Activated CD4-positive, alpha-beta T cell treated with anti-CD3 and anti-CD28 coated beads, Interleukin-2, amount 50 U/mL, for 24 hours (primary cell): Measurements from ENCODE around the gene C10orf105.

Experiments used
- DNase-seq, 2 donors: peaks; one replicate each; pipeline ENCODE4 v3.0.0-alpha.2; 2020; ENCODE audit warnings: low read depth in 1 of 2, low spot score in 1 of 2

Gene C10orf105, protein sequence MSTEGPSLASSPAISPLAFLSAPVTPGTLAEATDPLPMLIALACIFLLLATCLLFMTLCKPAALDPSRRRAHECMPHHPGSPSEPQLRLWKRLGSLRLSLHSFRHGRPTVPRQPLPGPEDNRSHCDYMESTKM

DNA sequence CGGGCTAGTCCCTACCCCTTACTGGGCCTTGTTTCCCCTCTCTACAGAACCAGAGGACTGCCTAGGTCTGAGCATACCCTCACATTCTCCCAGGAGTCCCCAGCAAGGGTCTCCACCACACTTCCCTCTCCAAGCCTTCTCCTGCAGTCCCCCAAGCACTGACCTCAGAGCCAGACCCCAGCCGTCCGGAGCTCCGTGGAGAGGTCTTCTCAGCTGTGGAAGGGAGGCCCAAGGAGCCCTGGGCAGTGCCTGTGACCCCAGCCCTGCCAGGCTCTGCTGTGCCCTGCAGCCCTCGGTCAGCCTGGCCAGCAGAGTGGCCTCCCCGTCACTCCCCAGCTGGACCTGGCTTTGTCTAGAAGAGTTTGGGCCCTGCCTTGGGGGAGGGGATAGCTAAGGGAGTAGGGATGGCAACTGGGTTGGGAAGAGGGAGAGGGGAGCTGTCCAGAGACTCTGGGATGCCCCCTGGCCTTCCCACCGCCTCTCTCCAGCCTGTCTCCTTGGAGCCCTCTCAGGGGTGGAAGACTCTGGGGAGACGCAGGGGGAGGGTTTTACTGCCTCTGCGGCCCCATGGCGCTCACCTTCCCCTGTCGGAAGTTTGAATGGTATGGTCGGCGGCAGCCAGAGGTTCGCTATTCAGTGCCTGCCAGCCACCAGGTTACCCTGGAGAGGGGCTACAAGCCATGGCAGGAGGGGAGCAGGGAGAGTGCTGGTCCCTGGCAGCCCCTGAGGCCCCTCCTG lies at the start of gene C10orf105:
C10orf105 (minus strand) TSS at position 315 of the 738 bp plus-strand sequence. CDS start 3,441 bp downstream, outside the sequence.
- no peak for DNase-seq

DNA sequence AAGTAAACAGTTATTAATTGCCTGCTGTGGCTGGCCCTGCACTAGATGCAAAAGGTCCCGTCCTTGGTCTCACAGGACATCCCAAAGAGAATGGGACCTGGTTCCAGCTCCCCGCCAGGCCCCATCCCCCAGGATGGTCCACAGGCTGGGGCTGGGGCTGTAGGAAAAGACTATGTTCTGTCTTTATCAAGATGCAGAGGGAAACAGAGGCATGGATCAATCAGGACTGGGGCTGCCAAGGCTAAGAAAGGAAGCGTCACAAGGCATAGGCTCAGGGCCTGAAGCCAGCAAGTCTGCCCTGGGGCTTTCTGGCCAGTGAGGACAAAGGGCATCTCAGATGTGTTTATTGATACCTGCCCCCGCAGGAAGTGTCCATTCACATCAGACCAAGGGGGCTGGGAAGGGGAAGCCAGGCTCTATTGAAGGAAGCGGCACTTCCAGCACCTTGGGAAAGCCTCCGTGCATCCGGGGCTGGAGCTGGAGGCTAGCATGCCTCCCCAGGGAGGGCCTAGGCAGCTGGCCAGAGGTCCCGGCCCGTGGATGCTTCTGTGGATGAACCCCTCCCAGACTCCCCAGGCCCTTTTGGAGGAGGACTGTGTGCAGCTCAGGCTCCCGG lies 48.0 kb upstream of the C10orf105 start:
- DNase-seq, result no peak

DNA sequence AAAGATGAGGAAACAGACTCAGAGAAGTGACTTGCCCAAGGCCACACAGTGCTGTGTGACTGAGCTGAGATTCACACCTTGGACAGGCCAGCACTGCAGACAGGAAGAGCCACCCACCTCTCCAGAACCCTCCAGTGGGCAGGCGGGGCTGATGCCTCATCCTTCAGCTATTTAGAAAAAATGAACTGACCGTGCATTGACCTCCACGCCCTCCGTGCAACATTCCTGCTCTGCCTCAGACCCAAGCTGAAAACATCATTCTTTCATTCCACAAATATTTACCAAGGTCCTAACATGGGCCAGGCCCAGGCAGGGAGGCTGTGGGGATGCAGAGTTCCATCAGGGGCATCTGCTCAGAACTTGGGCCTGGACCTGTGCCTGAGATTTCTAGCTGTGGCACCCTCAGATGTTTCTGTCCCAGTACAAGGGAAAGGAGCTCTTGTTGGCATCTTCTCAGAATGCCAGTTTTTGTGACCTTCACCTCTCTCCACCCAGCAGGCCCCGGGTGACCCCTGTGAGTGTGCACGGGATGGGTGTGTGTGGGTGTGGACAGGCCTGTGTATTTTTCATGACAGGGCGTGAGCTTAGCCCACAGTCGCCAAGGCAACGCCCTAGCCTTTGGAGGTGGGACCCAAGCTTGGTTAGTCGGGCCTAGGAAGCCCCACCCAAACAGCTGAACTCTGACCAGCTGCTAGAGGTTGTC lies 47.3 kb upstream of the C10orf105 start:
- no peak for DNase-seq

DNA sequence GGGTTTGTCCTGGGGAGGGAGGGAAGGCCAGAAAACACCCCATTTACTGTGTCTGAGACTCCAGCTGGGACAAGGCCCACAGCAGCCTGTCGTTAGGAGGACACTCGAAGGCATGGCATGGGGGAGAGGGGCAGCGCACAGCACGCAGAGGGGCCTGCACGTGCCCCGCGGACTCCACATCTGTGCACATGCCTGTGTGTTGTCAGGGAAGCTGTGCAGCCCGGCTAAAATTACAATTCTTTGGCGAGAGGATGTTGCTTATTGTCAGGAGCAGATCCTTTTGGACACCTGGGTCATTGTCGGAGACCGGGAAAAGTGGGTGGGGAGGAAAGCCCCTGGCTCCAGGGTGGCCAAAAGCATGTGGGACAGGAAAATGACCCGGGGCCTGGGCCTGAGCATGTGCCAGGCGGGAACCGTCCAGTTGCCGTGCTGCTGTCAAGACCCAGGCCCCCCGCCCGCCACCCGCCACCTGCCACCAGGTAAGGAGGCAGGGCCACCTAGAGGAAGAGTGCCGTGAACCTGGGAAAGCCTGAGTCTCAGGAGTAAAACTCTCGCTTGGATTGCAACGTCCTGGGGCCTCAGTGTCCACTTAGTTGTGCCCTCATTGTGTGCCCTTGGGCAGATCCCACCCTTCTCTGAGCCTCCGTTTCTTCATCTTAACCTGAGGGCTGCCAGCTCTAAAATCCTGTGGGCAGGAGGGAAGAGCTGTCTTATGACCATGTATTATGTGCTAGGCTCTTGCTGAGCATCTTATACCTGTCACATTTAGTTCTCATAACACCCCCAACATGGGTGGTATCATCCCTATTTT lies 46.5 kb upstream of the C10orf105 start:
- no peak for DNase-seq

DNA sequence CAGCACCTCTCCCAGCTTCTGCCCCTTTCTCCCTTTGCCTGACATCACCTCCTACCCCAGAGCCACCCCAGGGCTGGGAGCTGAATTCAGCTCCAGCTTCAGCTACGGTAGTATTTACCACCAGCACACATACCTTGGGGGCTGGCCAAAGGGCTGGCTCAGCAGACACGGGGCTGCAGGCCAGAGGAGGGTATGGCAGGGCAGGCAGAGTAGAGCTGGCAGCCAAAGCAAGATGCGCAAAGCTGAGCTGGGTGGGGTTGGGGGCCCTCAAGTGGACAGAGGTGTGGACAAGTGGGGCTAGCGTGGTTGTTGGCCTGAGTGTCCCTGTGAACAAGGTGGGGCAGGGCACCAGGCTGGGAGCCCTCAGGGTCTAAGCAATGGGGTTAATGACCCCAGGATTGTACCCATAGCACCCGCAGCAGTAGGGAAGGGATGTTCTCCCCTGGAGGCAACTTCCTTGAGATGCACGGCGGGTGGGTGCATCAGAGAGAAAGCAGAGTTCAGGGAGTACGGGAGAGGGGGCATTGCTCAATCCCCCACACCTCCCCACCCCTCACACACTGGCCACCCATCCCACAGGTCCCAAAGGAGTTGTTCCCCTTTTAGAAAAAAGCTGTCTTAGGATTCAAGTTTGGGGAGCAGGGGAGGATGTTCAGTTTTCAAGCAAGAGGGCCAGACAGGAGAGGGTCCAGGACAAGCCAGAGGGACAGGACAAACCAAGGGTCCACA lies 45.8 kb upstream of the C10orf105 start:
- DNase-seq, result no peak

DNA sequence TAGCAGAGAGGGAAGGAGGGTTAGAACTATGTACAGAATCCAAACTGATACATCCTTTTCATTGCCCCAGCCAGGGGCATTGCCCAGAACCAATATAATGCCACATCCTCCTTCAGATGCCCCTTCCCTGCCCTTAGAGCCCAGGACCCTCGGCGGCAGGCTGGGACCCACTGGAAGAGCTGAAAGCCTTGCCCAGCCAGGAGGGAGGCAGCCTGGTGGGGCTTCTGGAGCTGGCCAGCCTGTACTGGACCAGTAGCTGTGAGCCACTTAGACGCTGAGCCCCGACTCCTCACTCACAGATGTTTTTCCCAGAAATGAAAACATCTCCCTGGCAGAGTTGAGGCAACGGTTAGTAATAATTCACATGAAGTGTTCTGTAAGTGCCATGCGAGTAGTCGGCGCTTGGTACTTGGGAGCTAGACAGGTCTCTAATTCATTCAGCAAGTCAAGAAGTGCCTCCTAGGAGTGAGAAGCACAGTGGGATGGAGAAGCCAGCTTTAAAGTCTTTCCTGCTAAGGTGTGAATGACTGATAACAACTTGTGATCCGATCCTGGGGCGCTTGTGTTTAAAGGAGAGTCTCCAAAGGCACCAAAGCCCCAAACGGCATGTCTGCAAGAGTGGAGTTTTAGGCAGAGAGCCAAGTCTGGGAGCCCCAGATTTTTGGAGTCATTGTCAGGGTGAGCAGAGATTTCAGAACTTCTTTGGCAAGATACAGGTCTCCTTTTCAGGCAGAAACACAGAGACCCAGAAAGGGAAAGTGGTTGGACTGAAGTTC lies 44.0 kb upstream of the C10orf105 start:
- DNase-seq, result no peak

DNA sequence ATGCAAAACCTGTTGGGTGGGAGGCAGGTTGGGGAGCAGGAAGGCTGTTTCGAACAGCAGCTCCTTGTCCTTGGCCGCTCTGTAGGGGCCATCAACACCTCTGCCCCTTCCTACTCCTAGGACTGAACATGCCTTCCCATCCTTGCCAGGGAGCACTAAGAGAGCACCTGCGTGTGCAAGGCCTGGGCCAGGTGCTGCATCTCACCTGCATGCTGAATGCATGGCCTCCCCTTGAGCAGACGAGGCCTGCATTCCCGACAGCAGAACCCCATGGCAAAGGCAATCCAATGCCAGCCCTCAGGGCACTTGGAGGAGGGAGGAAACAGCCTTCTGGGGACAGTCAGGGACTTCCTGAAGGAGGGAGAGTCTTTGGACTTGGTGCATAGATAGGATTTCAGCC lies 42.7 kb upstream of the C10orf105 start:
- no peak for DNase-seq

DNA sequence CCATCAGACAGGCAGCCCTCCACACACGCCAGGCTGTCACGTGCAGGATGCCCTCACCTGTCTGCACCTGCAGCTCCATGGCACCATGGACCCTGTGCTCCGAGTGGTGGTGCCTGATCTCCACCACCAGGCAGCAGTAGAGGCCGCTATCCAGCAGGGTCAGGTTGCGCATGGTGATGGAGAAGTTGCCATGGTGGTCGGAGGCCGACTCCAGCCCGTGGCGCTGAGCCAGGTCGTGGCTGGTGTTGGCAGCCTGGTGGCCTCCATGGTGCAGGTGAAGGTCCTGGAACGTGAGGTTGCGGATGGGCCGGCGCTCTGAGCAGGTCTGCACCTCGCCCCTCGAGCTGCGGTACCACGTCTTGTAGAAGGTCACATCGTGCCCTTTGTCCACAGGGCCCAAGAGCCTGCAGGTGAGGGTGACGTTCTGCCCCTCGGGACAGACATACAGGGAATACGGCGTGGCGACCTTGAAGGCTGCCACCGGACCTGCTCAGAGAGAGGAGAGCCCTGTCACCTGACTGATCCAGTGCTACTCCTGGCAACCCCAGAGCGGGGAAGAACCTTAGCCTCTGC lies 42.0 kb upstream of the C10orf105 start:
- DNase-seq, result no peak

DNA sequence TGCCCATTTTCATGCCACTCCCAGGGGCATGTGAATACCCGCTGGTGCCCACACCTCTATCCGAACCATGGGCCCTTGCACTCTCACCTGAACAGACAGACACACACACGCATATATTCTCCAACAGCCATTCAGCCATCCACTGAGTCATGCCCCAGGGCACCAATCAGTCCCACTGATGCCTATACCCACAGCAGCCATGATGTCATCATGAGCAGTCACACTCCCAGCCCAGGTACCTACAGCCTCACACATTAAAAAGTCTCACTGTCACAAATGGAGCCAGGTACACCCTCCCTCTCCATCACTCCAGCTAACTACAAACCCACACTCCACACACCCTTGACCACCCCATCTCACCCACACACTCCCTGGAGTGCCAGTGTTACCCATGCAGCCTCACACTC lies 41.5 kb upstream of the C10orf105 start:
- DNase-seq, result no peak

DNA sequence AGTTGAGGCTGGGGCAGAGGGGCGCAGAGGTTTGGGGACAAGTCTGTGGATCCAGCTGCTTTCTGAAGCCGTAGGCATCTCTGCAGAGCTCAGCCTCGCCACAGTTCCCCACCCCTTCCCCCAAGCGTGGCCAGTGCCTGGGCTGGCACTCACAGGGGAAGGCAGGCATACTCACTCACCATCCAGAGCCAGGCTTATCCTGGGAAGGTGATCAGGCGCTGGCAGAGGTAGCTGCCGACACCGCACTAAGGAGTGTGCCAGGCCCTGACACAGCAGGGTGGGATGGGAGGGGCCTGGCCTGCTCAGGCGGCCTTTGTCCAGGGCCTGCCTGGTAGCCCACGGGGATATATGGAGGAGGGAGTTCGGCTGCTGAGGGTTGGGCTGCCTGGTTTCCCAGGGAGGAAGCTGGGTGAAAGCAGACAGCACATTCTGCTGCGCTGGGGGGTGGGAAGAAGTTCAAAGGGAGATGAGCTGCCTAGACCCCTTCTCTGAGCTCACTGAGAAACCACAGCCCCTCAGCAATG lies 37.9 kb upstream of the C10orf105 start:
- DNase-seq, result no peak

DNA sequence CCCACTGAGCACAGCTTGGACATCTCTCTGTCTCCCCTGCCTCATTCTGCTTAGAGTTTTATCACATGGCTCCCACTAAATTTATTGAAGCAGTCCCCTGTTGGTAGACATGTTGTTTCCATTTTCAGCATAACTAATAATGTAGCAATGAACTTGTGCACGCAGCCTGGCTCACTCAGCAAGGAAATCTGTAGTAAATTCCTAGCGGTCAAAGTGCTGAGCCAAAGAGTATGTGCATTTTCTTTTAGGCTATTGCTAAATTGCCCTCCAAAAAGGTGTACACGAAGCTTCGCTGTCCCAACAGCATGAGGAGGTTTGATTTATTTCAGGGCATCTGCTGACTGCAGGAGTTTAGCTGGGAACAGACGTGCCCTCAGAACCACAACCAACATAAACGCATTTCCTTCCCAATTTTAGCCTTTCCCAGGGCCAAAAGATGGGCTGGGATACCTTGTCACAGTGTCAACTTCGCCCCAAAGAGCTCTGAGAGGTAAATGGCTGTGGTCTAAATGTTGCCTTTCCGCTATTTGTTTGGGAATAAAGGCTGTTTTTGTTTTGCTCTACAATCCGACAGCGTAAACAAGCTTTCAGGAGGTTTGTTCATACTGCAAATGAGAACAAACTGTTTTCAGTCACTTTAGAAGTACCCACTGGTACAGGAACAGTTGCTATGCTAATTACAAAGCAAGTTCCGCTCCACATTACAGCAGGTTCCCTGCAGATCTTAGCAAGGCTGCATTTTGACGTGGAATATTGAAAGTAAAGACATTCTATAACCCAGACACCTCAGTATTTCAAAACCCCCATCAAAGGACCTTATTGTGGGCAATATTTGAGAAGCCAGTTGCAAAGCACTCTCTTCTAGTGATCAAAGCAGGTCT lies 37.0 kb upstream of the C10orf105 start:
- no peak for DNase-seq

DNA sequence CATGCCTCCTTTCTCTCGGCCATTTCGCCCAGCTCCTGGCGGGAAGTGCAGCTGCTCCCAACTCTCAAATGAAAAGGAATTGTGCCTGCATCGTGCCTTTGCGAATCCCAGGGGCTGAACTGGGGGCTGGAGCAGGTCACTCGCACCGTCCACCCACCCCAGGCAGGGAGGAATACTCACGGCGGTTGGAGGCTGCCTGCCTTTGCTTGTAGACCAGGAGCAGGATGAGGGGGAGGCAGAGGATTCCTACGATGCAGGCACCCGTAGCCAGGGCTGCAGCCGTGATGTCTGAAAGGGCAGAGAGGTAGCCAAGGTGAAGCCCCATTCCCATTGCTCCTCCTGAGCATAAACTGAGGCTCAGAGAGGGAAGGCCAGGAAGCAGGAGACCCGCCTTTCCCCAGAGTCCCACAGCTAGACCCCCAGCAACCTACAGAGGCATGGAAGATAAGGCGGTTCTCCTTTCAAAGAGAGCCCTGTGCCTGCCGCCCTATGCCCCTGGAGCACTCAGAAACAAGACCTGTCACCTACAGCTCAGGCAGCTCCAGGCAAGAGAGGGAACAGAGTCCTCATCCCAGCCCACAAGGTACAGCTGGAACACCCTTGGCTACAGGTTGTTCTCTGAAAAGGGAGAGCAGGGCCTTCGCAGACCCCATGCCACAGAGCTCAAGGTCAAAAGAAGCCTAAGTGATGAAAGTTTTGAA lies 35.8 kb upstream of the C10orf105 start:
- no peak for DNase-seq

DNA sequence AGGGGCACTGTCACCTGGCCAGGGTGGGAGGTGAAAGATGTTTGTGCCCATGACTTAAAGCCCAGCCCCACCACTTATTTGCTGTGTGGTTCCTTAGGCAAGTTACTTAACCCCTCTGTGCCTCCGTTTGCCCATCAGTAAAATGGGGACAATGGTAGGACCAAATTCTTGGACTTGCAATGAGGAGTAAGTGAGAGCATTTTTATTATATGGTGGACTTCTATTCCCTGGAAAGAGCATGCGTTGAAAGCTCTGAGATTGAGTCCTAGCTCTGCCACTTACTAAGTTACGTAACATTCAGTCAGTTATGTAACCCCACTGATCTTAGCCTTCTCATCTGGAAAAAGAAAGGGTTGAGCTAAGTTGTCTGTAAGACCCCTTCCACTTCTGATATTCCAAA lies 35.0 kb upstream of the C10orf105 start:
- no peak for DNase-seq

DNA sequence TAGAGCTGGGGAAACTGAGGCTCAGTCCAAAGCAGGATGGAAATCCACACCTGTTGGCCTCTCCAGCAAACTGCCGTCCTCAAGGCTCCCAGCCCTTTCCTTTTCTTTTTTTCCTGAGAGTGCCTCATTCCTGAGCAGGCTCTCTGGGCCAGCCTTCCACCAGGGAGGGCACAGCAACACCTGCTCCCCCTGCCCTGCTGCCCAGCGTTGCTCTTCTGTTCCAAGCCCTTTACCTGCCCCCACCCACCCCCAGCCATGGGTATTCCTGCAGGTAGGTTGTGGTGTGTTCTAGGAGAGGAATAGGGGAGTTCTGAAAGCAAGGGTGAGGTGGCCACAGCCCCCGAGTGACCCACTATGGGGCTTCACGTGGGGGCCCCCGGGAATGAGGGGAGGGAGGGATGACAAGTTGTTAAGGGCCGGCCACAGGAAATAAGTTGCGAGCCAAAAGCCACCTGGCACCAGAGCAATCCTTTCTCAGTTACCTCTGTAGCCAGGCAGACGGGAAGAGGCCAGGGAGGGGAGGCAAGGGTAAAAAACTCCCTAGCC lies 34.5 kb upstream of the C10orf105 start:
- DNase-seq, result no peak

DNA sequence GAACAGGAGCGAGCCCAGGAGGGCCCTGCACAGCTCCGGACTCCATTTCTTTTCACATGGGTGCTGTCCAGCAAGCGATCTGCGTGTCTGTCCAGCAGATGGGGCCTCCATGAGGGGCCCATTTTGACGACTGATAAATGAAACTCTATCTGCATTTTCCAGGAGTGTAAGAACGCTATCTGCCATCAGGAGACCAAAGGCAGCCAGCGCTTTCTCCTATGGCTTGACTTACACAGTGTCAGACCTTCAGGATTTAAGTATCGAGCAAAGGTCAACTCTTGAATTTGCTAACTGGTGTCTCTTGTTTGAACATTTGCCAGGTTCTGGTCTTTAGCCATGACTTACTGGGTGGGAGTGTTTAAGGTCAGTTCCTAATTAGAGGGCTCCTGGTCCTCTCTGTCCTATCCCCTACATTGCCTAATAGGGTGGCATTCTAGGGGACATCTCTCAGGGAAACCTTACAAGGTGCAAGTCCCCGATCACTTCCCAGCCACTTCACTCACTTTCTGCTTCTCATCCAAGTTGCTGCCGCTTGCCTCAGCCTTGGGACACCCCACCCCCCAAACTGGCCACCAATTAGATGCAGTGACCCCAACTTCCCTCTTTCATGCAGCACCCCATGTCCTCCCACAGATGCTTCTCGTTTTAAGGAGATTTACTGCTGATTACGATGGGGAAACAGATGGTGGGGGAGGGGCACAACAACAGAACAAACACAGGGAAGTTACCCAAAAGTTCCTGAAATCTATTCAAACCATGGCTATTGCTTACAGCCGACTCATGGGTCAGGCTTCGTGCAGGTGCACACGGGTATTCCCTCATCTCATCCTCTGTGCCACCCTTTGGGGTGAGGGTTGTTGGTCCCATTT lies 33.7 kb upstream of the C10orf105 start:
- no peak for DNase-seq

DNA sequence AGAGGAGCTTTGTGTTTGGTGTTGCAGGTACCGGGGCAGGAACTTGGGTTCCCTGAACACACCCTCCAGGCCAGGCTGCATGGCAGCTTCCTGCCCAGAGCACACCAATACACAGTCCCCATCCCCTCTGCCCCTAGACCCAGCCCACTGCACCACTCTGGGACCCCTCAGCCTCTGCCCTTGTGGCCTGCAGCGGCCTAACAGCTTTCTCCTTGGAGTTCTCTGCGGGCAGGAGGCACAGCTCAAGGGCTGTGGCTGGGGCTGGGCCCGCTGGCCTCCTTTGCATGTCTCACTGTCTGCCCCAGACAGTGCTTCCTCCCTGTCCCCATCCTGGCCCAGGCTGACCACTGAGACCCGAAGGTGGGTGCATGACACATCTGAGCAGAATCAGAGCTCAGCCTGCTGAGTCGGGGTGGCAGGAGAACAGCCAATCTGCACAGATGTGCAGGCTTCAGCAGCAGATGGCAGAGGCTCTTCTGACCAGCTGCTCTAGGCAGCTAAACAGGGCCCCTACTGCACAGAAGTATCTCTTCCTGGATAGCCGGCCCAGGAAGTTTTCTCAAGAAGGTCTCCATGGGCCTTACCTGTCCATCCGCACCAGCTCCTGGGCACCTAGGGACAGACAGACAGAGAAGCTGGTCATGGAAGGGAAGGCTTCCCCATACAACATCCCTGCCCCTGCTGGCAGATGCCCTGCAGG lies 33.0 kb upstream of the C10orf105 start:
- no peak for DNase-seq
